ENCODE measurements around the gene GRIK4. TPM values are rescaled to one million over a fixed set of nuclear protein-coding genes. Genes with fewer than 3 reads are reported as not detected.

The GRIK4 gene
- total and polyA plus RNA-seq, 4 donors: 0.05 to 0.25 (median 0.06) TPM; not detected in 1

DNA sequence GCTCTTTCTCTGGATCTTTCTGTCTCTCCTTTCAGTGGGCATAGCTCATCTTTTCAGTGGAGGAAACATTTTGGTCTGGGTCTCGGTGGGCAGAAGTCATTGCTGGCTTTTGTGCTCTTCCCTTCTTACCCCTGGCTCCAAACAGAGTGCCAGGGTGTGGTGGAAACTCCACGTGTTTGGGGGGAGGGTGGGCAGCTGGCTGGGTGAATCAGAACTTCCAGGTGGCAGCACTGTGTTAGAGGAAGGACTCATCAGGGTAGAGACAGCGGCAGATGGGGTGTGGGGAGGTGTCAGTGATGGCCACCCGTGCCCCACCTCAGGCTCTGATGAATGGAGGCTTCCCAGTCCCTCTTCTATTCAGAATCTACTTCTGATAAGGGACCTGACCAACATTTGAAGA, 114.0 kb downstream of the GRIK4 start:
- Histone ChIP-seq H3K9me3 (ENCODE audit: control insufficient read depth in 4 of 4, low read length in 3 of 4) (no peaks in the 10 kb centered on the region), H3K36me3 (ENCODE audit: control insufficient read depth in 4 of 4, insufficient read depth in 3 of 4, low read depth in 1 of 4, low read length in 3 of 4) (no peaks in the 10 kb centered on the region), H3K27me3 (ENCODE audit: control insufficient read depth in 4 of 4, insufficient read depth in 4 of 4, low read length in 3 of 4) (no peaks in the 10 kb centered on the region), H3K4me3 (ENCODE audit: low read depth in 1 of 3, low read length in 3 of 3) (no peak overlapping the region), H3K27ac (ENCODE audit: low read depth in 1 of 2, low read length in 2 of 2) (no peak overlapping the region), H3K9ac (ENCODE audit: low read depth in 1 of 2, low read length in 2 of 2) (no peak overlapping the region), H3K4me1 (ENCODE audit: control insufficient read depth in 4 of 4, insufficient read depth in 4 of 4, low read length in 3 of 4) (no peaks in the 10 kb centered on the region)
- no peak for TF ChIP-seq GABPA (IDR thresholded peaks at IDR 0.05 in 1 of 2, conservative IDR thresholded peaks at IDR 0.05 in 1 of 2)
- TF ChIP-seq, protein P1, sequence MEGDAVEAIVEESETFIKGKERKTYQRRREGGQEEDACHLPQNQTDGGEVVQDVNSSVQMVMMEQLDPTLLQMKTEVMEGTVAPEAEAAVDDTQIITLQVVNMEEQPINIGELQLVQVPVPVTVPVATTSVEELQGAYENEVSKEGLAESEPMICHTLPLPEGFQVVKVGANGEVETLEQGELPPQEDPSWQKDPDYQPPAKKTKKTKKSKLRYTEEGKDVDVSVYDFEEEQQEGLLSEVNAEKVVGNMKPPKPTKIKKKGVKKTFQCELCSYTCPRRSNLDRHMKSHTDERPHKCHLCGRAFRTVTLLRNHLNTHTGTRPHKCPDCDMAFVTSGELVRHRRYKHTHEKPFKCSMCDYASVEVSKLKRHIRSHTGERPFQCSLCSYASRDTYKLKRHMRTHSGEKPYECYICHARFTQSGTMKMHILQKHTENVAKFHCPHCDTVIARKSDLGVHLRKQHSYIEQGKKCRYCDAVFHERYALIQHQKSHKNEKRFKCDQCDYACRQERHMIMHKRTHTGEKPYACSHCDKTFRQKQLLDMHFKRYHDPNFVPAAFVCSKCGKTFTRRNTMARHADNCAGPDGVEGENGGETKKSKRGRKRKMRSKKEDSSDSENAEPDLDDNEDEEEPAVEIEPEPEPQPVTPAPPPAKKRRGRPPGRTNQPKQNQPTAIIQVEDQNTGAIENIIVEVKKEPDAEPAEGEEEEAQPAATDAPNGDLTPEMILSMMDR (IDR thresholded peaks at IDR 0.05; ENCODE audit: low read depth, low read length, missing input control): no peak
- TF ChIP-seq RXRA (IDR thresholded peaks at IDR 0.05): no peak
- no peak for TF ChIP-seq FOXA2 (IDR thresholded peaks at IDR 0.05)
- TF ChIP-seq, protein P2, sequence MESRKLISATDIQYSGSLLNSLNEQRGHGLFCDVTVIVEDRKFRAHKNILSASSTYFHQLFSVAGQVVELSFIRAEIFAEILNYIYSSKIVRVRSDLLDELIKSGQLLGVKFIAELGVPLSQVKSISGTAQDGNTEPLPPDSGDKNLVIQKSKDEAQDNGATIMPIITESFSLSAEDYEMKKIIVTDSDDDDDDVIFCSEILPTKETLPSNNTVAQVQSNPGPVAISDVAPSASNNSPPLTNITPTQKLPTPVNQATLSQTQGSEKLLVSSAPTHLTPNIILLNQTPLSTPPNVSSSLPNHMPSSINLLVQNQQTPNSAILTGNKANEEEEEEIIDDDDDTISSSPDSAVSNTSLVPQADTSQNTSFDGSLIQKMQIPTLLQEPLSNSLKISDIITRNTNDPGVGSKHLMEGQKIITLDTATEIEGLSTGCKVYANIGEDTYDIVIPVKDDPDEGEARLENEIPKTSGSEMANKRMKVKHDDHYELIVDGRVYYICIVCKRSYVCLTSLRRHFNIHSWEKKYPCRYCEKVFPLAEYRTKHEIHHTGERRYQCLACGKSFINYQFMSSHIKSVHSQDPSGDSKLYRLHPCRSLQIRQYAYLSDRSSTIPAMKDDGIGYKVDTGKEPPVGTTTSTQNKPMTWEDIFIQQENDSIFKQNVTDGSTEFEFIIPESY (IDR thresholded peaks at IDR 0.05): no peak
- TF ChIP-seq, protein P3, sequence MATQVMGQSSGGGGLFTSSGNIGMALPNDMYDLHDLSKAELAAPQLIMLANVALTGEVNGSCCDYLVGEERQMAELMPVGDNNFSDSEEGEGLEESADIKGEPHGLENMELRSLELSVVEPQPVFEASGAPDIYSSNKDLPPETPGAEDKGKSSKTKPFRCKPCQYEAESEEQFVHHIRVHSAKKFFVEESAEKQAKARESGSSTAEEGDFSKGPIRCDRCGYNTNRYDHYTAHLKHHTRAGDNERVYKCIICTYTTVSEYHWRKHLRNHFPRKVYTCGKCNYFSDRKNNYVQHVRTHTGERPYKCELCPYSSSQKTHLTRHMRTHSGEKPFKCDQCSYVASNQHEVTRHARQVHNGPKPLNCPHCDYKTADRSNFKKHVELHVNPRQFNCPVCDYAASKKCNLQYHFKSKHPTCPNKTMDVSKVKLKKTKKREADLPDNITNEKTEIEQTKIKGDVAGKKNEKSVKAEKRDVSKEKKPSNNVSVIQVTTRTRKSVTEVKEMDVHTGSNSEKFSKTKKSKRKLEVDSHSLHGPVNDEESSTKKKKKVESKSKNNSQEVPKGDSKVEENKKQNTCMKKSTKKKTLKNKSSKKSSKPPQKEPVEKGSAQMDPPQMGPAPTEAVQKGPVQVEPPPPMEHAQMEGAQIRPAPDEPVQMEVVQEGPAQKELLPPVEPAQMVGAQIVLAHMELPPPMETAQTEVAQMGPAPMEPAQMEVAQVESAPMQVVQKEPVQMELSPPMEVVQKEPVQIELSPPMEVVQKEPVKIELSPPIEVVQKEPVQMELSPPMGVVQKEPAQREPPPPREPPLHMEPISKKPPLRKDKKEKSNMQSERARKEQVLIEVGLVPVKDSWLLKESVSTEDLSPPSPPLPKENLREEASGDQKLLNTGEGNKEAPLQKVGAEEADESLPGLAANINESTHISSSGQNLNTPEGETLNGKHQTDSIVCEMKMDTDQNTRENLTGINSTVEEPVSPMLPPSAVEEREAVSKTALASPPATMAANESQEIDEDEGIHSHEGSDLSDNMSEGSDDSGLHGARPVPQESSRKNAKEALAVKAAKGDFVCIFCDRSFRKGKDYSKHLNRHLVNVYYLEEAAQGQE (IDR thresholded peaks at IDR 0.05): no peak
- TF ChIP-seq HNF4A (conservative IDR thresholded peaks at IDR 0.05): no peak
- no peak for TF ChIP-seq RAD21 (IDR thresholded peaks at IDR 0.05)
- TF ChIP-seq, protein P4, sequence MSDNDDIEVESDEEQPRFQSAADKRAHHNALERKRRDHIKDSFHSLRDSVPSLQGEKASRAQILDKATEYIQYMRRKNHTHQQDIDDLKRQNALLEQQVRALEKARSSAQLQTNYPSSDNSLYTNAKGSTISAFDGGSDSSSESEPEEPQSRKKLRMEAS (IDR thresholded peaks at IDR 0.05): no peak
- TF ChIP-seq JUND (IDR thresholded peaks at IDR 0.05): no peak
- TF ChIP-seq TAF1 (conservative IDR thresholded peaks at IDR 0.05): no peak
- TF ChIP-seq HNF4G (IDR thresholded peaks at IDR 0.05): no peak
- no peak for TF ChIP-seq EGR1 (IDR thresholded peaks at IDR 0.05; ENCODE audit: low read depth in 2 of 2)
- TF ChIP-seq, protein P5, sequence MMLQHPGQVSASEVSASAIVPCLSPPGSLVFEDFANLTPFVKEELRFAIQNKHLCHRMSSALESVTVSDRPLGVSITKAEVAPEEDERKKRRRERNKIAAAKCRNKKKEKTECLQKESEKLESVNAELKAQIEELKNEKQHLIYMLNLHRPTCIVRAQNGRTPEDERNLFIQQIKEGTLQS (IDR thresholded peaks at IDR 0.05): no peak
- no peak for TF ChIP-seq NR2F2 (IDR thresholded peaks at IDR 0.05)
- TF ChIP-seq FOXA1 (IDR thresholded peaks at IDR 0.05): no peak
- no peak for TF ChIP-seq YY1 (IDR thresholded peaks at IDR 0.05)
- no peak for TF ChIP-seq SP1 (IDR thresholded peaks at IDR 0.05)
- 54% methylated on average over 4 of the region's 4 CpGs for WGBS
- DNase-seq (ENCODE audit: low spot score): no peak

Data from liver (tissue), 9 donors.